RWPE2 (cell line): ENCODE data around the gene VSIG8.
A peak's percentile ranks its signal among the peaks of the same experiment; 100 is the strongest.

Experiments used
- ATAC-seq: fragments of 200-7000 bp; cut with Tn5 transposase; 3 replicates; pipeline ENCODE4 v1.9.1; 2021; ENCODE audit warnings: low read depth
- DNase-seq: peaks from one replicate; pipeline ENCODE4 v3.0.0-alpha.2; 2020; ENCODE audit warnings: low spot score
- H3K27ac ChIP-seq: fragments of 450-650 bp; 2 replicates; pipeline ENCODE4 v1.5.1; 2017; ENCODE audit warnings: mild to moderate bottlenecking; ENCODE audit not compliant: poor library complexity, severe bottlenecking
- H3K27me3 ChIP-seq: fragments of 250-450 bp; sonication (Bioruptor Pico); 2 replicates; pipeline ENCODE4 v1.5.1; 2021; ENCODE audit warnings: mild to moderate bottlenecking, moderate library complexity; ENCODE audit not compliant: insufficient read depth, poor library complexity, severe bottlenecking
- H3K36me3 ChIP-seq: fragments of 250-450 bp; sonication (Bioruptor Pico); 2 replicates; pipeline ENCODE4 v1.5.1; 2020; ENCODE audit warnings: low read depth, mild to moderate bottlenecking, moderate library complexity
- H3K4me1 ChIP-seq: fragments of 250-450 bp; sonication (Bioruptor Pico); 2 replicates; pipeline ENCODE4 v1.5.1; 2021; ENCODE audit warnings: mild to moderate bottlenecking, moderate library complexity; ENCODE audit not compliant: insufficient read depth, poor library complexity, severe bottlenecking
- H3K4me3 ChIP-seq: fragments of 250-450 bp; sonication (Bioruptor Pico); 2 replicates; pipeline ENCODE4 v1.5.1; 2021; ENCODE audit warnings: mild to moderate bottlenecking, moderate library complexity; ENCODE audit not compliant: severe bottlenecking
- H3K9me3 ChIP-seq: fragments of 250-450 bp; sonication (Bioruptor Pico); 2 replicates; pipeline ENCODE4 v1.5.1; 2021; ENCODE audit warnings: mild to moderate bottlenecking, moderate library complexity; ENCODE audit not compliant: severe bottlenecking
- TF ChIP-seq, protein P1 (sequence below): fragments of 450-650 bp; IDR thresholded peaks from one replicate; pipeline ENCODE4 v1.5.1; 2017; ENCODE audit warnings: mild to moderate bottlenecking, moderate library complexity; ENCODE audit not compliant: poor library complexity, severe bottlenecking

Gene VSIG8

DNA sequence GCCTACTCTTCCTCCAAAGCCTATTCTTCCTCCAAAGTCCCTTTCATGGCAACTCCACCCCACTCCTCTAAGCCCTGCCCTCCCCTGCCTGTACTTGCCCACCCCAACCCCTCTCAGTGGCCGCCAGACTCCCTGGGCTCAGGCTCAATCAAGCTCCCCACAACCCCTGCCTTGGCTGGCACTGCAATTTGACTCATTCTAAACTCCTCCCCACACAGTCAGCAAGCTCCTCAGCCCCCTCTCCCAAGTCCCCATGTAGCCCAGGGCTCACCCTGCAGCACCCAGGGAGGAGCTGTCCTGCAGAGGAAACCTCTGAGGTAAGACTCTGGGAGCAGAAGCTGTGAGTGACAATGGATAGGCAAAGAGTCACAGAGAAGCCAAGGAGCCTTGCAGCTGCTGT is 3.6 kb upstream of the VSIG8 start:
- ATAC-seq (no peak), DNase-seq (no peak)
- Histone ChIP-seq H3K27ac (no peak overlapping the region), H3K9me3 (no peaks in the 10 kb centered on the region), H3K36me3 (no peaks in the 10 kb centered on the region), H3K27me3 (no peaks in the 10 kb centered on the region), H3K4me1 (peaks cover 25% of the 10 kb centered on the region), H3K4me3 (no peak overlapping the region)
- TF ChIP-seq, protein P1, sequence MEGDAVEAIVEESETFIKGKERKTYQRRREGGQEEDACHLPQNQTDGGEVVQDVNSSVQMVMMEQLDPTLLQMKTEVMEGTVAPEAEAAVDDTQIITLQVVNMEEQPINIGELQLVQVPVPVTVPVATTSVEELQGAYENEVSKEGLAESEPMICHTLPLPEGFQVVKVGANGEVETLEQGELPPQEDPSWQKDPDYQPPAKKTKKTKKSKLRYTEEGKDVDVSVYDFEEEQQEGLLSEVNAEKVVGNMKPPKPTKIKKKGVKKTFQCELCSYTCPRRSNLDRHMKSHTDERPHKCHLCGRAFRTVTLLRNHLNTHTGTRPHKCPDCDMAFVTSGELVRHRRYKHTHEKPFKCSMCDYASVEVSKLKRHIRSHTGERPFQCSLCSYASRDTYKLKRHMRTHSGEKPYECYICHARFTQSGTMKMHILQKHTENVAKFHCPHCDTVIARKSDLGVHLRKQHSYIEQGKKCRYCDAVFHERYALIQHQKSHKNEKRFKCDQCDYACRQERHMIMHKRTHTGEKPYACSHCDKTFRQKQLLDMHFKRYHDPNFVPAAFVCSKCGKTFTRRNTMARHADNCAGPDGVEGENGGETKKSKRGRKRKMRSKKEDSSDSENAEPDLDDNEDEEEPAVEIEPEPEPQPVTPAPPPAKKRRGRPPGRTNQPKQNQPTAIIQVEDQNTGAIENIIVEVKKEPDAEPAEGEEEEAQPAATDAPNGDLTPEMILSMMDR, result no peak

DNA sequence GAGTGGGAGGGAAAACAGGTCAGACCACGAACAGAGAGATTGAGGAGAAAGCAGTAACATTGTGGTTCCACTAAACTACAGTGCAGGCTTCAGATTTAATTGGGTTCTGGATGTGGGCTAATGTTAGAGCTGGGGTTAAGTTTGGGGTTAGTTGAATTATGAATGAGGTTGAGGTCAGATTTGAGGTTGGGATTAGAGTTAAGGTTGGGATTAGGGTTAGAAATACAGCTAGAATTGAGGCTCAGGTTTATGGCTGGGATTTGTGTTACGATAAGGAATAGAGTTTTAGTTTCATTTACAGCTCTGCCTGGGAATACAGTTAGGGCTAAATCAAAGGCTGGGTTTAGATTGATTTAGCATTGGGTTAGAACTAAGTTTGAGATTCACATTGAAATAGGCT is 1.8 kb upstream of the VSIG8 start:
- TF ChIP-seq, protein P1, result no peak
- no peaks in the 10 kb centered on the region for H3K27me3 ChIP-seq

DNA sequence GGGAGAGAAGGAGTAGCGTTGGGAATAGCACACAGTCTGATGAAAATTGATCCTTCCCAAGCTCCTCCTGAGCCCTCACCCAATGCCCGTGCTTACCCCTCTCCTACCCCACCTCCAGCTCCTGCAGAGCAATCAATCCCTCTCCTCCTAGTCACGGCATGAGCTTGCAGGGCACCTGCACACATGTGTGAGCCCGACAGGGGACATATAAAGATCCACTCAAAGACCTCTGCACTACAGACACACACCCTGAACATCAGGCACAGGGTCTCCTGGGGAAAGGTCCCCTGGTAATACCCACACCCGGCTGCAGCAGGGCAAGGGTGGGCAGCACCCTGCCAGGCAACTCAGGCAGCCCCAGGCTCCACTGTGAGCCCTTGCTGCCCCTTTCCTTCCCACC is 426 bp downstream of the VSIG8 start:
- TF ChIP-seq, protein P1, result no peak
- Histone ChIP-seq H3K27me3 (no peaks in the 10 kb centered on the region), H3K4me1 (no peaks in the 10 kb centered on the region), H3K4me3 (no peak overlapping the region), H3K27ac (no peak overlapping the region), H3K36me3 (no peaks in the 10 kb centered on the region), H3K9me3 (no peaks in the 10 kb centered on the region)
- ATAC-seq, result no peak
- no peak for DNase-seq

More for the DNA sequence above, 1.8 kb upstream of the VSIG8 start:
- Histone ChIP-seq H3K4me3 (no peak overlapping the region), H3K9me3 (no peaks in the 10 kb centered on the region), H3K4me1 (peaks cover 18% of the 10 kb centered on the region), H3K27ac (no peak overlapping the region), H3K36me3 (no peaks in the 10 kb centered on the region)
- ATAC-seq (no peak), DNase-seq (no peak)

DNA sequence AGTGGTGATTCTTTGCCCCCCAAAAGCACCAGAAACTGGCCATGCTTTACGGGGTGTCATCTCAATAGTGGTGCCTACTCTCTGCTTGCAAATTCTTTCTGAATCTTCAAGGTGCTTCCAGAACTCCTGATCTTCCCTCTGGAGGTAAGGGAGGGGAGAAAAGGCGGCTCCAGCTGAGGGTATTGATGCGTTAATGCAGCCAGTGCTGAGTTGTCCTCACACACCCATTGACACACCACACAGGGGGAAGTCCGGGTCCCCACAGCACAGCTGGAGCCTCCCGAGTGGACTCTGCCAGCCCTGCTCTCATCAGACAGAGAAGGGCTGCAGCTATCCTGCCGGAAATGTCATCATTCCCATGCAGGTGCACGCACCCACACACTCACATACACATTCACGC is 1.2 kb downstream of the VSIG8 start:
- Histone ChIP-seq H3K4me1 (no peaks in the 10 kb centered on the region), H3K4me3 (no peak overlapping the region), H3K27ac (no peak overlapping the region), H3K9me3 (no peaks in the 10 kb centered on the region), H3K27me3 (no peaks in the 10 kb centered on the region), H3K36me3 (no peaks in the 10 kb centered on the region)
- no peak for DNase-seq
- no peak for ATAC-seq
- TF ChIP-seq, protein P1, result no peak

DNA sequence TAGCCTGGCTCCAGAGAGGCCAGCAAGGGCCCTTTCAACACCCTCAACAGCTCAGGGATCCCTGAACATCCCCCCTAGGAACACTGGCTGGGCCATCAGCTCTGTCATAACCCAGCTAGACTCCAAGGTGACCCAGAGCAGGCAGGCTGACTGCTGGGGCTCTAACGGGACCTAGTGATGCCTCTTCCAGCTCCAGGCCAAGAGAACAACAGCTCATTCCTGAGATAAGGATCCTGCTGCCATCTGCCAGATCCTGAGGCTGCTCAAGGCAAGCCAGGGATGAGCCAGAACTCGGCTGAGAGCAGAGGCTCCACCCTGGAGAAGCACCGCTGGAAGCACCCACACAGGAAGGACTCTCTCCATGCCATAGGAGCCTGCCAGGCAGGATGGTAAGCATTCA is 2.0 kb downstream of the VSIG8 start:
- DNase-seq, result no peak
- Histone ChIP-seq H3K9me3 (no peaks in the 10 kb centered on the region), H3K36me3 (no peaks in the 10 kb centered on the region), H3K4me3 (no peak overlapping the region), H3K4me1 (no peaks in the 10 kb centered on the region), H3K27me3 (no peaks in the 10 kb centered on the region), H3K27ac (no peak overlapping the region)
- TF ChIP-seq, protein P1, result no peak
- ATAC-seq, result 0 out of 3 replicates have a peak, but pooled peaks have one; percentile 11
